ENCODE measurements around the gene PIP5KL1.
"Not testable (repeated sequence)": the region's sequence is repeated elsewhere in the genome, so short reads cannot be mapped to it uniquely, and the experiment has no call there.

PIP5KL1 gene

GRCh38 chr9:127885508-127886281, 44.9 kb downstream of the PIP5KL1 start:
- DNase-seq = no peak

- DNase-seq = no peak
Measured at GRCh38 chr9:127884976-127885490, 45.5 kb downstream of the PIP5KL1 start.

GRCh38 chr9:127884427-127884911, 46.1 kb downstream of the PIP5KL1 start:
- no peak for DNase-seq

GRCh38 chr9:127883959-127884358, 46.6 kb downstream of the PIP5KL1 start:
- DNase-seq = no peak

- DNase-seq = not testable (repeated sequence)
Measured at GRCh38 chr9:127881715-127882114, 48.9 kb downstream of the PIP5KL1 start.

- DNase-seq = no peak
Measured at GRCh38 chr9:127880143-127880542, 50.4 kb downstream of the PIP5KL1 start.

- no peak for DNase-seq
Measured at GRCh38 chr9:127878652-127879390, 51.8 kb downstream of the PIP5KL1 start.

- DNase-seq = no peak
Measured at GRCh38 chr9:127878001-127878651, 52.5 kb downstream of the PIP5KL1 start.

GRCh38 chr9:127877566-127877998, 53.0 kb downstream of the PIP5KL1 start, which contains the start of gene AK1:
Gene AK1 (minus strand): TSS chr9:127877675. CDS start chr9:127874617, 3,058 bp downstream.
- DNase-seq = peak; percentile 86

- DNase-seq = no peak
Measured at GRCh38 chr9:127876764-127877562, 53.6 kb downstream of the PIP5KL1 start.

- peak; percentile 61 for DNase-seq
Measured at GRCh38 chr9:127876026-127876763, 54.4 kb downstream of the PIP5KL1 start.

GRCh38 chr9:127875306-127875966, 55.1 kb downstream of the PIP5KL1 start:
- no peak for DNase-seq

GRCh38 chr9:127874301-127875221, 56.0 kb downstream of the PIP5KL1 start:
- DNase-seq = no peak

- DNase-seq = peak; percentile 79
Measured at GRCh38 chr9:127873886-127874285, 56.7 kb downstream of the PIP5KL1 start.

GRCh38 chr9:127873223-127873691, 57.3 kb downstream of the PIP5KL1 start:
- DNase-seq = peak; percentile 75

- no peak for DNase-seq
Measured at GRCh38 chr9:127872369-127873222, 58.0 kb downstream of the PIP5KL1 start.

- no peak for DNase-seq
Measured at GRCh38 chr9:127871531-127871930, 59.0 kb downstream of the PIP5KL1 start.

GRCh38 chr9:127870887-127871286, 59.7 kb downstream of the PIP5KL1 start:
- no peak for DNase-seq

All from right hindlimb (tissue), 1 donor.